Neural cell (in vitro differentiated cells): ENCODE measurements around the gene KIF13A. TPM values are rescaled to one million over a fixed set of nuclear protein-coding genes. Genes with fewer than 3 reads are reported as not detected.

Experiments
- H2AFZ ChIP-seq: fragments of 200-600, 300-800 bp; sonication (generic), shearing (Covaris generic); 2 replicates; pipeline ENCODE4 v1.6.0; 2014; ENCODE audit warnings: low read depth, mild to moderate bottlenecking, antibody characterized with exemption, low read length, moderate library complexity
- H3F3A ChIP-seq: fragments of 200-600 bp; shearing (Covaris generic); 2 replicates; pipeline ENCODE4 v1.6.1; 2016; ENCODE audit warnings: mild to moderate bottlenecking, moderate library complexity, mixed read lengths, antibody characterized with exemption, low read length; ENCODE audit not compliant: insufficient read depth, poor library complexity, severe bottlenecking
- H3K27ac ChIP-seq: fragments of 200-600, 300-800 bp; sonication (generic), shearing (Covaris generic); 2 replicates; pipeline ENCODE4 v1.5.1; 2014; ENCODE audit warnings: mild to moderate bottlenecking, low read length, moderate library complexity
- H3K27me3 ChIP-seq: fragments of 300-800, 200-600 bp; sonication (generic), shearing (Covaris generic); 2 replicates; pipeline ENCODE4 v1.6.0; 2014; ENCODE audit warnings: mild to moderate bottlenecking, low read depth, low read length, moderate library complexity; ENCODE audit not compliant: insufficient read depth
- H3K36me3 ChIP-seq: fragments of 300-800, 200-600 bp; sonication (generic), shearing (Covaris generic); 2 replicates; pipeline ENCODE4 v1.5.1; 2014; ENCODE audit warnings: mild to moderate bottlenecking, antibody characterized with exemption, low read length, moderate library complexity; ENCODE audit not compliant: insufficient read depth
- H3K4me2 ChIP-seq: fragments of 300-800, 200-600 bp; sonication (generic), shearing (Covaris generic); 2 replicates; pipeline ENCODE4 v1.6.0; 2014; ENCODE audit warnings: mild to moderate bottlenecking, low read length
- H3K4me3 ChIP-seq: fragments of 300-800, 200-600 bp; sonication (generic), shearing (Covaris generic); 2 replicates; pipeline ENCODE4 v1.5.1; 2014; ENCODE audit warnings: mild to moderate bottlenecking, low read length, moderate library complexity
- H3K79me2 ChIP-seq: fragments of 200-600 bp; shearing (Covaris generic); replicated peaks from 2 replicates; pipeline ENCODE4 v1.6.0; 2014; ENCODE audit warnings: mild to moderate bottlenecking, low read length, moderate library complexity; ENCODE audit not compliant: insufficient read depth
- H3K9ac ChIP-seq: fragments of 300-800, 200-600 bp; sonication (generic), shearing (Covaris generic); 2 replicates; pipeline ENCODE4 v1.6.1; 2016; ENCODE audit warnings: mild to moderate bottlenecking, low read length, mixed read lengths
- H3K9me2 ChIP-seq: fragments of 200-600 bp; shearing (Covaris generic); 2 replicates; pipeline ENCODE4 v1.6.1; 2016; ENCODE audit warnings: mild to moderate bottlenecking, low read length, mixed read lengths; ENCODE audit not compliant: insufficient read depth
- H3K9me3 ChIP-seq: fragments of 200-600, 300-800 bp; sonication (generic), shearing (Covaris generic); 2 replicates; pipeline ENCODE4 v1.6.1; 2016; ENCODE audit warnings: mild to moderate bottlenecking, mixed run types, low read length, moderate library complexity, mixed read lengths
- H4K20me1 ChIP-seq: fragments of 200-600 bp; shearing (Covaris generic); 2 replicates; pipeline ENCODE4 v1.6.1; 2016; ENCODE audit warnings: mild to moderate bottlenecking, mixed run types; ENCODE audit not compliant: insufficient read depth
- CTCF ChIP-seq: fragments of 450-650 bp; IDR thresholded peaks from 2 replicates; pipeline ENCODE4 v1.5.1; 2014; ENCODE audit warnings: antibody characterized with exemption, mild to moderate bottlenecking, moderate library complexity; ENCODE audit not compliant: poor library complexity, severe bottlenecking
- EP300 ChIP-seq: fragments of 450-650 bp; conservative IDR thresholded peaks from 2 replicates; pipeline ENCODE4 v1.6.1; 2014; ENCODE audit warnings: antibody characterized with exemption, mild to moderate bottlenecking, moderate library complexity; ENCODE audit not compliant: poor library complexity, severe bottlenecking
- EZH2 ChIP-seq: fragments of 200-600, 300-800 bp; shearing (Covaris generic), sonication (generic); IDR thresholded peaks from 2 replicates; pipeline ENCODE4 v1.6.1; 2014; ENCODE audit warnings: antibody characterized with exemption, low read length, borderline replicate concordance, mild to moderate bottlenecking; ENCODE audit not compliant: insufficient read depth, poor library complexity, severe bottlenecking
- MXI1 ChIP-seq: fragments of 450-650 bp; conservative IDR thresholded peaks from 2 replicates; pipeline ENCODE4 v1.6.1; 2014; ENCODE audit warnings: antibody characterized with exemption, mild to moderate bottlenecking; ENCODE audit not compliant: poor library complexity, severe bottlenecking
- POLR2AphosphoS5 ChIP-seq: IDR thresholded peaks from 2 replicates; pipeline ENCODE4 v1.6.1; 2012
- RAD21 ChIP-seq: fragments of 450-650 bp; conservative IDR thresholded peaks from 2 replicates; pipeline ENCODE4 v1.6.1; 2014; ENCODE audit warnings: antibody characterized with exemption, mild to moderate bottlenecking, moderate library complexity
- REST ChIP-seq: IDR thresholded peaks from 2 replicates; pipeline ENCODE4 v1.6.1; 2012; ENCODE audit warnings: borderline replicate concordance
- SMC3 ChIP-seq: fragments of 450-650 bp; conservative IDR thresholded peaks from 2 replicates; pipeline ENCODE4 v1.6.1; 2014; ENCODE audit warnings: antibody characterized with exemption, mild to moderate bottlenecking, moderate library complexity; ENCODE audit not compliant: poor library complexity
- TAF1 ChIP-seq: IDR thresholded peaks from 2 replicates; pipeline ENCODE4 v1.6.1; 2012; ENCODE audit warnings: low read depth
- polyA plus RNA-seq: library from polyadenylated mRNA; depleted of rRNA; stranded (reverse); fragments of >200 nt; gene quantifications from 2 replicates; pipeline ENCODE4 v1.2.3, GENCODE V29; 2014

The KIF13A gene
- polyA plus RNA-seq, 1 donor from 2014 or later = 9.4 TPM

GRCh38 chr6:17850281-17850680 lies 137.2 kb downstream of the KIF13A start:
- Histone ChIP-seq H3K27me3 (no peaks in the 10 kb centered on the region), H3K9me3 (no peaks in the 10 kb centered on the region), H4K20me1 (no peaks in the 10 kb centered on the region), H3F3A (no peaks in the 10 kb centered on the region), H3K36me3 (no peaks in the 10 kb centered on the region), H2AFZ (no peak overlapping the region), H3K27ac (no peak overlapping the region), H3K9me2 (no peaks in the 10 kb centered on the region), H3K4me3 (no peak overlapping the region), H3K4me2 (no peak overlapping the region), H3K9ac (no peak overlapping the region), H3K79me2 (no peaks in the 10 kb centered on the region)
- TF ChIP-seq SMC3 (no peak), POLR2AphosphoS5 (no peak), TAF1 (no peak), MXI1 (no peak), EP300 (no peak), EZH2 (no peak), REST (no peak), RAD21 (no peak), CTCF (no peak)

GRCh38 chr6:17847203-17847760 lies 140.2 kb downstream of the KIF13A start:
- H3K9ac ChIP-seq = no peak overlapping the region
- H3K4me3 ChIP-seq = no peak overlapping the region
- H3F3A ChIP-seq = no peaks in the 10 kb centered on the region
- no peaks in the 10 kb centered on the region for H3K36me3 ChIP-seq
- no peaks in the 10 kb centered on the region for H4K20me1 ChIP-seq
- no peak overlapping the region for H3K4me2 ChIP-seq
- no peak for TF ChIP-seq TAF1
- H3K79me2 ChIP-seq = no peaks in the 10 kb centered on the region
- no peaks in the 10 kb centered on the region for H3K27me3 ChIP-seq
- H3K9me2 ChIP-seq = no peaks in the 10 kb centered on the region
- H2AFZ ChIP-seq = no peak overlapping the region
- H3K9me3 ChIP-seq = no peaks in the 10 kb centered on the region
- H3K27ac ChIP-seq = no peak overlapping the region

GRCh38 chr6:17846762-17847161 lies 140.7 kb downstream of the KIF13A start:
- H3K9me3 ChIP-seq = no peaks in the 10 kb centered on the region
- no peak overlapping the region for H2AFZ ChIP-seq
- no peaks in the 10 kb centered on the region for H3K36me3 ChIP-seq
- no peaks in the 10 kb centered on the region for H3F3A ChIP-seq
- H4K20me1 ChIP-seq = no peaks in the 10 kb centered on the region
- H3K4me3 ChIP-seq = no peak overlapping the region
- H3K27ac ChIP-seq = no peak overlapping the region
- H3K4me2 ChIP-seq = no peak overlapping the region
- H3K27me3 ChIP-seq = no peaks in the 10 kb centered on the region
- no peak for TF ChIP-seq SMC3
- no peak for TF ChIP-seq EZH2
- no peak for TF ChIP-seq EP300
- no peak for TF ChIP-seq CTCF
- TF ChIP-seq POLR2AphosphoS5 = no peak
- TF ChIP-seq MXI1 = no peak
- no peak for TF ChIP-seq TAF1
- TF ChIP-seq RAD21 = no peak
- no peak for TF ChIP-seq REST
- H3K9ac ChIP-seq = no peak overlapping the region
- H3K79me2 ChIP-seq = no peaks in the 10 kb centered on the region
- H3K9me2 ChIP-seq = no peaks in the 10 kb centered on the region
